MCF 10A (cell line): ENCODE data around the gene FUOM. TPM values are rescaled to one million over a fixed set of nuclear protein-coding genes. Genes with fewer than 3 reads are reported as not detected.

ENCODE experiments used
- BruUV-seq: library from RNA; stranded (reverse); fragments of 400-500 nt; replicated peaks from 2 replicates; lab custom pipeline; 2021; lab: Mats Ljungman, UMichigan
- CTCF ChIA-PET: fragments of 300-600 bp; sonication (Branson Sonifier 250); formaldehyde crosslinking; extraction: SDS; loops from one replicate; lab custom pipeline; 2021; ENCODE audit warnings: antibody characterized with exemption, inconsistent platforms; lab: Yijun Ruan, JAX
- POLR2A ChIA-PET: fragments of 300-600, 350-650 bp; sonication (Branson Sonifier 250); formaldehyde crosslinking; extraction: SDS; loops from one replicate; lab custom pipeline; 2020; ENCODE audit warnings: antibody characterized with exemption, inconsistent platforms; lab: Yijun Ruan, JAX
- DNase-seq: peaks from one replicate; pipeline ENCODE4 v3.0.0-alpha.2; 2018; ENCODE audit not compliant: unreplicated experiment
- H3K27ac Mint-ChIP-seq: one replicate; pipeline ENCODE4 v1.8.0; 2022; ENCODE audit warnings: mild to moderate bottlenecking, low read depth, mixed read lengths; ENCODE audit not compliant: unreplicated experiment
- H3K27me3 Mint-ChIP-seq: one replicate; pipeline ENCODE4 v1.8.0; 2022; ENCODE audit warnings: mixed read lengths; ENCODE audit not compliant: insufficient read depth, unreplicated experiment
- H3K36me3 Mint-ChIP-seq: one replicate; pipeline ENCODE4 v1.8.0; 2022; ENCODE audit warnings: mild to moderate bottlenecking, moderate library complexity, mixed read lengths; ENCODE audit not compliant: insufficient read depth, unreplicated experiment
- H3K4me1 Mint-ChIP-seq: one replicate; pipeline ENCODE4 v1.8.0; 2022; ENCODE audit warnings: mixed read lengths; ENCODE audit not compliant: insufficient read depth, unreplicated experiment
- H3K4me3 Mint-ChIP-seq: one replicate; pipeline ENCODE4 v1.8.0; 2022; ENCODE audit warnings: mild to moderate bottlenecking, moderate library complexity, mixed read lengths; ENCODE audit not compliant: unreplicated experiment
- H3K9me3 Mint-ChIP-seq: one replicate; pipeline ENCODE4 v1.8.0; 2022; ENCODE audit warnings: mixed read lengths; ENCODE audit not compliant: unreplicated experiment
- CTCF ChIP-seq: fragments of 200-600 bp; IDR thresholded peaks from one replicate; pipeline ENCODE4 v1.8.0; 2022; ENCODE audit warnings: antibody characterized with exemption, mild to moderate bottlenecking; ENCODE audit not compliant: unreplicated experiment
- intact Hi-C: fragments of 100-400 bp; cut with micrococcal nuclease; formaldehyde crosslinking; loops from 2 replicates; pipeline ENCODE4 v1.14.1; 2022
- total RNA-seq: library from RNA; stranded (reverse); gene quantifications from 2 replicates; pipeline ENCODE4 v1.2.3, GENCODE V29; 2022

Gene FUOM
- total RNA-seq, 1 experiment from 2014 or later, result 22.6 TPM

- BruUV-seq, result no TSS peak
- intact Hi-C loops, result no loop called here
- Mint-ChIP-seq H3K27ac (no peak overlapping the region), H3K9me3 (no peaks in the 10 kb centered on the region), H3K36me3 (no peaks in the 10 kb centered on the region), H3K27me3 (no peaks in the 10 kb centered on the region), H3K4me3 (no peak overlapping the region), H3K4me1 (peaks cover 6% of the 10 kb centered on the region)
- CTCF ChIA-PET, result interaction anchor here (0.7 to 1.9 kb wide), 3 partner anchors 19 to 702 kb away, joined by 3 to 11 read pairs (median 3); no protein-coding TSS in a partner anchor
- TF ChIP-seq CTCF, result no peak
- no peak for DNase-seq
- POLR2A ChIA-PET, result no interaction called here
Observed at GRCh38 chr10:133353202-133353959, 4.4 kb downstream of the FUOM start.

GRCh38 chr10:133351408-133352318 is 6.2 kb downstream of the FUOM start:
- H3K9me3 Mint-ChIP-seq, result no peaks in the 10 kb centered on the region
- ChIA-PET CTCF (interaction anchor here (0.5 to 1.9 kb wide), 5 partner anchors 19 to 261 kb away, joined by 3 to 11 read pairs (median 3); no protein-coding TSS in a partner anchor), POLR2A (no interaction called here)
- H3K4me1 Mint-ChIP-seq, result peaks cover 6% of the 10 kb centered on the region
- no peak overlapping the region for H3K4me3 Mint-ChIP-seq
- DNase-seq, result no peak
- H3K27ac Mint-ChIP-seq, result no peak overlapping the region
- no TSS peak for BruUV-seq
- no peak for TF ChIP-seq CTCF
- no peaks in the 10 kb centered on the region for H3K36me3 Mint-ChIP-seq
- intact Hi-C loops, result no loop called here
- H3K27me3 Mint-ChIP-seq, result no peaks in the 10 kb centered on the region

GRCh38 chr10:133350950-133351329 is 6.9 kb downstream of the FUOM start:
- Mint-ChIP-seq H3K27ac (no peak overlapping the region), H3K27me3 (no peaks in the 10 kb centered on the region), H3K4me1 (peaks cover 6% of the 10 kb centered on the region), H3K4me3 (no peak overlapping the region), H3K36me3 (peaks cover 7% of the 10 kb centered on the region), H3K9me3 (no peaks in the 10 kb centered on the region)
- no peak for DNase-seq
- intact Hi-C loops, result no loop called here
- BruUV-seq, result no TSS peak
- no peak for TF ChIP-seq CTCF
- ChIA-PET POLR2A (no interaction called here), CTCF (interaction anchor here (0.5 to 0.7 kb wide), 3 partner anchors 21 to 262 kb away, joined by 3 to 6 read pairs (median 3); no protein-coding TSS in a partner anchor)
